ENCODE results near the gene DFFA. TPM values are rescaled to one million over a fixed set of nuclear protein-coding genes. Genes with fewer than 3 reads are reported as not detected.

DFFA gene
- total and polyA plus RNA-seq, 9 of the 15 experiments (the other 6 are each of a cell fraction or from before 2014, with no cell fraction given) = 39.6 to 74.8 (median 59.2) TPM

DNA sequence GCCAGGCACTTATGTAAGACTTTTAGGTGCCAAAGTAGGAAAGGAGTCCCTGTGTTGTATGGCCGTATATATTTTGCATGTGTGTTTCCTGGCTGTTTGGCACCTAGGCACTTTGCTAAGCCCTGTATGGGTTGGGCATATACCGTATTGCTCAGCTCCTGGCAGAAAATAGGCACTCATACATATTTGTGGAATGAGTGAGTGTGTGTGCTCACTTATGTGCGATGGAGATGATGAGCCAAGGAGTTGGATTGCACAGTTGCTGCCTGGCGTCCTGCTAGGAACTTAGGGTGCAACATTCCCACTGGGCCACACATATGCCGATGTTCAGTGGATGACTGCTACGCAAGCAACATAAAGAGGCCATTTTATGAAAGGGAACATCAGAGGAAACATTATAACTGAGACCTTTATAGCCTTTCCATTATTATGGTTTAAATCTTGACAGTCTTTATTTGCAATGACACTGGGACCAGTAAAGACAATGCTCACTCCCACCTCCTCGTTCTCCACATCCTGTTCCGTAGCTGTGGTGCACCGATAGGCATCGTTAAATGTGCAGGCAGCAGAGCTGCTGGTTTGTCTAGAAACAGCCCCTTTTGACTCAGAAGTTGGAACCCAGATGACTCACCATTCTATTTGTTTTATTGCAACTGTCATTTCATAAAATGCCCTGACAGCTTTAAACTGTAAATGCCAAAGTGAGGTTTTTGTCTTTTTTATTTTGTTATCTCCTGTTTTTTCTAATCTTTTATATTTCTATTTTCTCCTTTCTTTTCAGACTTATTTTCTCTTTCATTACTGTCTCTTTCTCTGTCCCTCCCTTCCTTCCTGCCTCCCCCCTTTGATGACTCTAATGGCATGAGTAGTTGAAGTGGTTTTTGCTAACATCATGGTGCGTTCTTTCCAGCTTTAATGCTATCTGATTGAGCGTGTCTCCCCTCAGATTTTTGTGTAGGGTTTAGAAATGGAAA is 38.5 kb upstream of the DFFA start (continued):
- no peak for TF ChIP-seq PATZ1 (CRISPR knock-in tag; IDR thresholded peaks at IDR 0.05; ENCODE audit: borderline replicate concordance)
- no peak for TF ChIP-seq CTCFL (IDR thresholded peaks at IDR 0.05; ENCODE audit: borderline replicate concordance, insufficient read depth, low read depth, low read length, poor library complexity, severe bottlenecking)
- TF ChIP-seq THRAP3 (IDR thresholded peaks at IDR 0.05; ENCODE audit: borderline replicate concordance) = 0 out of 2 replicates have a peak, but pooled peaks have one; percentile 54
- TF ChIP-seq ZKSCAN3 (CRISPR knock-in tag; IDR thresholded peaks at IDR 0.05) = no peak
- TF ChIP-seq USF2 (CRISPR knock-in tag; IDR thresholded peaks at IDR 0.05) = no peak
- no peak for TF ChIP-seq HNRNPK (IDR thresholded peaks at IDR 0.05; ENCODE audit: low read depth, low read length, poor library complexity, severe bottlenecking)
- peak; percentile 96 for TF ChIP-seq JUND (IDR thresholded peaks at IDR 0.05; ENCODE audit: borderline replicate concordance, low read depth, low read length)
- TF ChIP-seq JUND (tag; IDR thresholded peaks at IDR 0.05; ENCODE audit: borderline replicate concordance, low read depth, low read length) = peak; percentile 99
- no peak for TF ChIP-seq ZNF586 (CRISPR knock-in tag; conservative IDR thresholded peaks at IDR 0.05)
- TF ChIP-seq EZH2 (IDR thresholded peaks at IDR 0.05; ENCODE audit: borderline replicate concordance, low read depth, low read length) = no peak
- TF ChIP-seq E2F3 (CRISPR knock-in tag; IDR thresholded peaks at IDR 0.05) = peak; percentile 48; the same call in 1 of the 2 replicates
- no peak for TF ChIP-seq HDGF (IDR thresholded peaks at IDR 0.05)
- TF ChIP-seq ARNT (IDR thresholded peaks at IDR 0.05) = peak; percentile 82 to 94; a peak in 3 of 4 replicates
- peak; percentile 32; the same call in 1 of the 2 replicates for TF ChIP-seq MTA2 (IDR thresholded peaks at IDR 0.05; ENCODE audit: low read depth)
- no peak for TF ChIP-seq ZNF507 (tag; conservative IDR thresholded peaks at IDR 0.05)
- TF ChIP-seq, protein P1, sequence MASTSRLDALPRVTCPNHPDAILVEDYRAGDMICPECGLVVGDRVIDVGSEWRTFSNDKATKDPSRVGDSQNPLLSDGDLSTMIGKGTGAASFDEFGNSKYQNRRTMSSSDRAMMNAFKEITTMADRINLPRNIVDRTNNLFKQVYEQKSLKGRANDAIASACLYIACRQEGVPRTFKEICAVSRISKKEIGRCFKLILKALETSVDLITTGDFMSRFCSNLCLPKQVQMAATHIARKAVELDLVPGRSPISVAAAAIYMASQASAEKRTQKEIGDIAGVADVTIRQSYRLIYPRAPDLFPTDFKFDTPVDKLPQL (IDR thresholded peaks at IDR 0.05; ENCODE audit: extremely low read depth, insufficient read length) = no peak
- TF ChIP-seq ZNF311 (CRISPR knock-in tag; IDR thresholded peaks at IDR 0.05) = no peak
- no peak for TF ChIP-seq WHSC1 (IDR thresholded peaks at IDR 0.05; ENCODE audit: low read length)
- no peak for TF ChIP-seq SMAD2 (IDR thresholded peaks at IDR 0.05; ENCODE audit: low read depth, low read length)
- no peak for TF ChIP-seq TCFL5 (CRISPR knock-in tag; conservative IDR thresholded peaks at IDR 0.05)
- no peak for TF ChIP-seq MXI1 (IDR thresholded peaks at IDR 0.05; ENCODE audit: low read depth, low read length)
- TF ChIP-seq NUFIP1 (IDR thresholded peaks at IDR 0.05; ENCODE audit: partially characterized antibody) = no peak

Measured in K562 (cell line).